Kidney epithelial cell (primary cell): ENCODE data around the gene RNF20. TPM values are rescaled to one million over a fixed set of nuclear protein-coding genes. Genes with fewer than 3 reads are reported as not detected.
"Not testable (repeated sequence)": the region's sequence is repeated elsewhere in the genome, so short reads cannot be mapped to it uniquely, and the experiment has no call there.

ENCODE experiments used
- DNase-seq: peaks from one replicate; pipeline ENCODE4 v3.0.0-alpha.2; 2010; ENCODE audit warnings: low read depth
- H3K27me3 ChIP-seq: 2 replicates; pipeline ENCODE4 v1.6.0; 2011; ENCODE audit warnings: low read length; ENCODE audit not compliant: control insufficient read depth, insufficient read depth
- H3K36me3 ChIP-seq: 2 replicates; pipeline ENCODE4 v1.5.1; 2011; ENCODE audit warnings: low read length; ENCODE audit not compliant: control insufficient read depth, insufficient read depth
- H3K4me3 ChIP-seq: 2 replicates; pipeline ENCODE4 v1.5.1; 2011; ENCODE audit warnings: low read depth, mild to moderate bottlenecking, control low read depth, low read length
- total RNA-seq: library from RNA; depleted of rRNA; stranded (reverse); fragments of >200 nt; gene quantifications from 2 replicates; pipeline ENCODE4 v1.2.3, GENCODE V29; 2015
- TF ChIP-seq, protein P1 (sequence below): IDR thresholded peaks from 2 replicates; pipeline ENCODE4 v1.5.1; 2011; ENCODE audit warnings: mild to moderate bottlenecking, moderate library complexity, low read length, control low read depth, inconsistent platforms; ENCODE audit not compliant: insufficient read depth, poor library complexity, severe bottlenecking

RNF20 gene
- total RNA-seq, 1 donor from 2014 or later = 26.1 TPM

DNA sequence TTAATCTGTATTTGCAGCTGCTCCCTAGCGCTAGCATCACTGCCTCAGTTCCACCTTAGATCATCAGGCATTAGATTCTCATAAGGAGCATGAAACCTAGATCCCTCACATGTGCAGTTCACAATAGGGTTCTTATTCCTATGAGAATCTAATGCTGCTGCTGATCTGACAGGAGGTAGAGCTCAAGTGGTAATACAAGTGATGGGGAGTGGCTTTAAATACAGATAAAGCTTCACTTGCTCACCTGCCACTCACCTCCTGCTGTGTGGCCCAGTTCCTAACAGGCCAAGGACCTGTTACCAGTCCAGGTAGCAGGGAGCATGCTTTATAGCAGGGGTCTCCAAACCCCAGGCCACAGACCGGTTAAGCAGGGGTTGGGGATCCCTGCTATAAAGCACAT, 22.6 kb upstream of the RNF20 start:
- Histone ChIP-seq H3K27me3 (no peaks in the 10 kb centered on the region), H3K4me3 (no peak overlapping the region), H3K36me3 (no peaks in the 10 kb centered on the region)
- no peak for DNase-seq
- TF ChIP-seq, protein P1, sequence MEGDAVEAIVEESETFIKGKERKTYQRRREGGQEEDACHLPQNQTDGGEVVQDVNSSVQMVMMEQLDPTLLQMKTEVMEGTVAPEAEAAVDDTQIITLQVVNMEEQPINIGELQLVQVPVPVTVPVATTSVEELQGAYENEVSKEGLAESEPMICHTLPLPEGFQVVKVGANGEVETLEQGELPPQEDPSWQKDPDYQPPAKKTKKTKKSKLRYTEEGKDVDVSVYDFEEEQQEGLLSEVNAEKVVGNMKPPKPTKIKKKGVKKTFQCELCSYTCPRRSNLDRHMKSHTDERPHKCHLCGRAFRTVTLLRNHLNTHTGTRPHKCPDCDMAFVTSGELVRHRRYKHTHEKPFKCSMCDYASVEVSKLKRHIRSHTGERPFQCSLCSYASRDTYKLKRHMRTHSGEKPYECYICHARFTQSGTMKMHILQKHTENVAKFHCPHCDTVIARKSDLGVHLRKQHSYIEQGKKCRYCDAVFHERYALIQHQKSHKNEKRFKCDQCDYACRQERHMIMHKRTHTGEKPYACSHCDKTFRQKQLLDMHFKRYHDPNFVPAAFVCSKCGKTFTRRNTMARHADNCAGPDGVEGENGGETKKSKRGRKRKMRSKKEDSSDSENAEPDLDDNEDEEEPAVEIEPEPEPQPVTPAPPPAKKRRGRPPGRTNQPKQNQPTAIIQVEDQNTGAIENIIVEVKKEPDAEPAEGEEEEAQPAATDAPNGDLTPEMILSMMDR = no peak

DNA sequence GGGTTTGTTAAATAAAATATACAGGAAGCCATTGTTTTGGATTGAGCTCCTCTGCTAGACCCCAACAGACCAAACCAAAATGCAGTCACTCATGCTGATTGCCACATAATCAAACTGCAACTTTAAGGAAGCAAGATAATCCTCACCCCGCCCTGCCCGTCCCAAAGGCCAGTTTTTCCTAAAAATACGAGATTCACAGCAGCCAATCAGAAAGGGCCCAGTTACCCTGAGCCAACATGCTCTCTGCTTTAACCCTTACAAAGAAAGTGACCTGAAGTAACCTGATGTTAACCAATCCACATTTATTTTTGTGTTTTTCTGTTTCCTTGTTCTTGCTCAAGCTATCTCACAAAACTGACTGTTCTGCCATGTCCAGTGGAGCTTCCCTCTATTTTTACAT, 21.5 kb upstream of the RNF20 start:
- TF ChIP-seq, protein P1 = no peak
- H3K36me3 ChIP-seq = no peaks in the 10 kb centered on the region
- no peak for DNase-seq

DNA sequence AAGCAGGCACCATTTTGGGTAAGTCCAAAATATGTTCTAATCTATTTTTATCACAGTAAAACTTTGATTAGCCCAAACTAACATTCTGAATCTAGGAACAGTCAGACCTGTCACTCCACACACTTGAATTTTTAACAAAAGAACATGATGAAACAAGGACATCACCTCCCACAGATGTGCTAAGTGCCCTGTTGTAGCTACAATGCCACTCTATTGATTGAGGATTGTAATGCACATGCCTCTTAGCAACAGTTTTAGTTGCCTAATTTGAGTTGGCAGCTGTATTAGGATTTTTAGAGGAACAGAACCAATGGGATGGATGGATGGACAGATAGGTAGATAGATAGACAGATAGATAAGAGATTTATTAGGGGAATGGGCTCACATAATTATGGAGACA, 20.3 kb upstream of the RNF20 start:
- TF ChIP-seq, protein P1 = no peak
- no peak overlapping the region for H3K4me3 ChIP-seq
- no peaks in the 10 kb centered on the region for H3K36me3 ChIP-seq
- H3K27me3 ChIP-seq = no peaks in the 10 kb centered on the region
- DNase-seq = no peak

More for the DNA sequence above, 21.5 kb upstream of the RNF20 start:
- Histone ChIP-seq H3K4me3 (no peak overlapping the region), H3K27me3 (no peaks in the 10 kb centered on the region)

DNA sequence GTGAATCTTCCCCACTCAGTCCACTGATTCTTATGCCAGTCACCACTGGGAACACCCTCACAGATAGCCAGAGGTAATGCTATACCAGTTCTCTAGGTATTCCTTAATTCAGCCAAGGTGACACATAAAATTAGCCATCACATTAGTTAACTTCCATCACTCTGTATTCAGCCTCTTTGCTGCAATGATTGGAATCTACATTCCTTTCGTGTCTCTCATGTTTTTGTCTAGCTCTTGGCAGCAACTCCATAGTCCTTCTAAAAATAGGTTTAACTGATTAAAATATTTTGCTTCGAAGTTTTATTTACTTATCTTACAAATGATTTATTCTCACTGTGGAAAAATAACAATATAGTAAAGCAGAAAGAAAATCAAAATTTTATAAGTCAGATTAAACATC, 19.6 kb upstream of the RNF20 start:
- DNase-seq = no peak
- H3K36me3 ChIP-seq = no peaks in the 10 kb centered on the region
- TF ChIP-seq, protein P1 = no peak
- H3K4me3 ChIP-seq = no peak overlapping the region
- no peaks in the 10 kb centered on the region for H3K27me3 ChIP-seq

DNA sequence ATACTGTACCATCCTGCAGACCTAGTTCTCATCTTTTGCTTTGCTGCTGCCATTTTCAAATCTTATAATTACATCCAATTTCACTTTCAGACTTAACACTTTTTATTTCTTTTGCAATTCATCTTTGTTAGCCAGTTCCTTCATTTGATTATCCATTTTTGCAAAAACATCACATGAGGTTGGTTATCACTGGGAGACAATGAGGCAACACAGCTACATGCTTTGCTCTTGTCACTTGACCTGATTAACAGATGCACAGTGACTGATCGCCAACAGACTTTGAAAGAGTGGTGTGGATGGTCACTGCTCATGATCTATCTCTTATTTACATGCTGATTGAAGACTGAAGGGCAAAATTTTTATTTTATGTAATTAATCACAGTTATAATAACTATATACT, 17.0 kb upstream of the RNF20 start:
- TF ChIP-seq, protein P1 = no peak
- DNase-seq = no peak
- no peak overlapping the region for H3K4me3 ChIP-seq
- H3K27me3 ChIP-seq = no peaks in the 10 kb centered on the region
- H3K36me3 ChIP-seq = no peaks in the 10 kb centered on the region

DNA sequence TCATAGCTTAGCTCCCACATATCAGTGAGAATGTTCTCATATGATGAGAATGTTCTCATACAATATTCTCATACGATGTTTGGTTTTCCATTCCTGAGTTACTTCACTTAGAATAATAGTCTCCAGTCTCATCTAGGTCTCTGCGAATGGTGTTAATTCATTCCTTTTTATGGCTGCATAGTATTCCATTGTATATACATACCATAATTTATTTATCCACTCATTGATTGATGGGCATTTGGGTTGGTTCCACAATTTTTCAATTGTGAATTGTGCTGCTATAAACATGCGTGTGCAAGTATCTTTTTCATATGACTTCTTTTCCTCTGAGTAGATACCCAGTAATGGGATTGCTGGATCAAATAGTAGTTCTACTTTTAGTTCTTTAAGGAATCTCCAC, 15.2 kb upstream of the RNF20 start:
- H3K27me3 ChIP-seq, H3K36me3 ChIP-seq, DNase-seq, H3K4me3 ChIP-seq: not testable (repeated sequence)
